ENCODE measurements around the gene GTSE1. TPM values are rescaled to one million over a fixed set of nuclear protein-coding genes. Genes with fewer than 3 reads are reported as not detected.
A peak's percentile ranks its signal among the peaks of the same experiment; 100 is the strongest.

Gene GTSE1
- total RNA-seq, 1 experiment from 2014 or later: 46.1 TPM

DNA sequence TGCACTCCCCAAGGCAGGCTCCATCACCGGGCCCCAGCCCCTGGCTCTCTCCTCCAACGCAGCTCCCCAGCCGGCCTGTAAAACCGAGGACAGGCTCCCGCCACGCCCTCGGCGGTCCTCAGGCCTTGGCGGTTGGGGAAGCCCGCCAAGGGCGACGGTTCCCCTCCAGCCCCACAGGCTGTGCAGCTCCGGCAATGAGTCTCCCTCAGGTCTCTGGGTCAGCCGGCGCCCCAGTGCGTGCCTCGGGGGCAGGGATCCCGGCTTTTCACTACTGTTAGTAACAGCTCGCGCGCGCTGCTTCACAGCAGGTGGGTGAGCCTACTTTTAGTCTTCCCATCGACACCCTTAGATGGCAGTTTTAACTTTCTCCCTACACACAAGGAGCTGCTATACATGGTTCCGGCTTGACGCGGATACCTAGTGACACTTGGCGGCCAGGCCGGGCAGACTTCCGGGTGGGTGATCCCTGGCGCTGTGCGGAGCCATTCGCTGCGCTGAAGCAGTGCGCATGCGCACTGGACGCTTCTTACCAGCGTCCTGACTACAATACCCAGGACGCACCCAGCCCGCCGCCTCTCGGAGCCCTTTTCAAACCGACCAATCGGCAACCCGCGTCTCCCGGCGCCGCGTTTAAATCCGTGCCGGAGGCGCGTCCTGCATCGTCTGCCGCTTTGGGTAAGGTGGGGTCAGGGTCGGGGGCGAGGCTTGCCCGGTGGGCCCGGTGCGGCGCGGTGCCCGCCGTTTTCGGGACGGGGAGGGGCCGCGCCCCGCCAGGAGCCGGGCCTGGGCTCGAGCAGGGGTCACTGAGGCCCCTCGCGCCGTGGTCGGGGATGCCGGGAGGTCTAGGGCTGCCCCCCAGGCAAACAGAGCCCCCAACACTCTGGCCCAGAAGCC is at the start of gene GTSE1 (continued):
- TF ChIP-seq, protein P1, sequence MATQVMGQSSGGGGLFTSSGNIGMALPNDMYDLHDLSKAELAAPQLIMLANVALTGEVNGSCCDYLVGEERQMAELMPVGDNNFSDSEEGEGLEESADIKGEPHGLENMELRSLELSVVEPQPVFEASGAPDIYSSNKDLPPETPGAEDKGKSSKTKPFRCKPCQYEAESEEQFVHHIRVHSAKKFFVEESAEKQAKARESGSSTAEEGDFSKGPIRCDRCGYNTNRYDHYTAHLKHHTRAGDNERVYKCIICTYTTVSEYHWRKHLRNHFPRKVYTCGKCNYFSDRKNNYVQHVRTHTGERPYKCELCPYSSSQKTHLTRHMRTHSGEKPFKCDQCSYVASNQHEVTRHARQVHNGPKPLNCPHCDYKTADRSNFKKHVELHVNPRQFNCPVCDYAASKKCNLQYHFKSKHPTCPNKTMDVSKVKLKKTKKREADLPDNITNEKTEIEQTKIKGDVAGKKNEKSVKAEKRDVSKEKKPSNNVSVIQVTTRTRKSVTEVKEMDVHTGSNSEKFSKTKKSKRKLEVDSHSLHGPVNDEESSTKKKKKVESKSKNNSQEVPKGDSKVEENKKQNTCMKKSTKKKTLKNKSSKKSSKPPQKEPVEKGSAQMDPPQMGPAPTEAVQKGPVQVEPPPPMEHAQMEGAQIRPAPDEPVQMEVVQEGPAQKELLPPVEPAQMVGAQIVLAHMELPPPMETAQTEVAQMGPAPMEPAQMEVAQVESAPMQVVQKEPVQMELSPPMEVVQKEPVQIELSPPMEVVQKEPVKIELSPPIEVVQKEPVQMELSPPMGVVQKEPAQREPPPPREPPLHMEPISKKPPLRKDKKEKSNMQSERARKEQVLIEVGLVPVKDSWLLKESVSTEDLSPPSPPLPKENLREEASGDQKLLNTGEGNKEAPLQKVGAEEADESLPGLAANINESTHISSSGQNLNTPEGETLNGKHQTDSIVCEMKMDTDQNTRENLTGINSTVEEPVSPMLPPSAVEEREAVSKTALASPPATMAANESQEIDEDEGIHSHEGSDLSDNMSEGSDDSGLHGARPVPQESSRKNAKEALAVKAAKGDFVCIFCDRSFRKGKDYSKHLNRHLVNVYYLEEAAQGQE (IDR thresholded peaks at IDR 0.05; ENCODE audit: low read depth): no peak
- TF ChIP-seq FOSL1 (IDR thresholded peaks at IDR 0.05; ENCODE audit: low read depth) (no peak), POLR2AphosphoS5 (IDR thresholded peaks at IDR 0.05; ENCODE audit: low read depth, low read length) (peak; percentile 74), EZH2phosphoT487 (IDR thresholded peaks at IDR 0.05; ENCODE audit: borderline replicate concordance) (no peak), EGR1 (IDR thresholded peaks at IDR 0.05; ENCODE audit: low read depth) (no peak), CEBPB (IDR thresholded peaks at IDR 0.05; ENCODE audit: low read depth) (no peak), TCF7L2 (IDR thresholded peaks at IDR 0.05; ENCODE audit: borderline replicate concordance, extremely low read depth, insufficient read depth, insufficient read length) (no peak)

DNA sequence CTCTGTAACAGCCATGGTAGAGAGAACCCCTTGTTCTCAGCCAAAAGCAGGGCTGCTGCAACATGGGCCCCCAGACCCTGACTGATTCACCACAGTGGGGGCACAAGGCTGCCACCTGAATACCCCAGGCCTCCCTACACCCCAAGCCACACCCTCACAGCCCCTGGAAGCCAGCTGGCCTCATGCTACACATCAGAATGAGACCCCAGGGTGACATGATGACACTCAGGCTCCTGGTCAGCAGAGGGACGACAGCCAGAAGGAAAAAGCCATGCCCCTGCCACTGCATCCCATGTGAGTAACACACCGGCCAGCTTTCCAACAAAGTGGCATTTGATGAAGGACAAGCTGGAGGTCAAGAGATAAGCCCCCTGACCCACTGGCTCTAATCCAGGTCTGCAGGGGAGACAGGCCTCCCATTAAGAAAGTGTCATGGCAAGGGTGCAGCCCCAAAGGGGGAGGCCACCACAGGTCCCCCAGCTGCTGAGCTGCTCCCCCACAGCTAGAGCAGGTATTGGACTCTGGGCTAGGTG is 49.2 kb upstream of the GTSE1 start:
- Histone ChIP-seq H3K4me2 (ENCODE audit: low read length) (no peak overlapping the region), H3K36me3 (ENCODE audit: control insufficient read depth in 1 of 2, insufficient read depth in 2 of 2, low read length in 2 of 2) (no peaks in the 10 kb centered on the region), H3K9ac (ENCODE audit: low read length) (no peak overlapping the region), H3K9me3 (ENCODE audit: control insufficient read depth in 1 of 2, insufficient read depth in 1 of 2, low read depth in 1 of 2, low read length in 2 of 2) (no peaks in the 10 kb centered on the region), H4K20me1 (ENCODE audit: insufficient read depth) (no peaks in the 10 kb centered on the region), H3K79me2 (ENCODE audit: insufficient read depth, low read length) (peaks cover 20% of the 10 kb centered on the region), H2AFZ (ENCODE audit: low read depth, low read length, poor library complexity, severe bottlenecking) (no peak overlapping the region), H3K9me2 (ENCODE audit: insufficient read depth) (no peaks in the 10 kb centered on the region), H3K27ac (ENCODE audit: low read depth, low read length) (no peak overlapping the region), H3K27me3 (ENCODE audit: insufficient read depth, low read length) (no peaks in the 10 kb centered on the region), H3K4me1 (ENCODE audit: control insufficient read depth in 1 of 2, insufficient read depth in 2 of 2, low read length in 2 of 2) (peaks cover 5 to 20% of the 10 kb centered on the region in 2 experiments; a peak in 3 of 4 replicates), H3K4me3 (replicated peaks in 1 of 2; ENCODE audit: low read depth in 1 of 2, low read length in 2 of 2) (no peak overlapping the region)
- no peak for ATAC-seq
- no TSS peak for BruUV-seq (replicated peaks)
- CTCF ChIA-PET: no interaction called here
- RAD21 ChIA-PET (ENCODE audit: low non-redundant PET in 1 of 2, low total read pairs in 2 of 2, uncharacterized antibody in 2 of 2, unreplicated experiment in 2 of 2): no interaction called here
- intact Hi-C loops (cut with micrococcal nuclease): loop anchor here (10.0 kb wide), 1 partner anchor 93 kb away; the partner anchor contains the start of gene PPARA
- POLR2A ChIA-PET: no interaction called here
- DNase-seq (ENCODE audit: low read depth, low spot score): no peak
- no peak for TF ChIP-seq YY1 (IDR thresholded peaks at IDR 0.05; ENCODE audit: extremely low read depth, insufficient replicate concordance, low read depth, low read length)
- TF ChIP-seq POLR2AphosphoS5 (IDR thresholded peaks at IDR 0.05; ENCODE audit: low read depth, low read length): no peak
- TF ChIP-seq, protein P2, sequence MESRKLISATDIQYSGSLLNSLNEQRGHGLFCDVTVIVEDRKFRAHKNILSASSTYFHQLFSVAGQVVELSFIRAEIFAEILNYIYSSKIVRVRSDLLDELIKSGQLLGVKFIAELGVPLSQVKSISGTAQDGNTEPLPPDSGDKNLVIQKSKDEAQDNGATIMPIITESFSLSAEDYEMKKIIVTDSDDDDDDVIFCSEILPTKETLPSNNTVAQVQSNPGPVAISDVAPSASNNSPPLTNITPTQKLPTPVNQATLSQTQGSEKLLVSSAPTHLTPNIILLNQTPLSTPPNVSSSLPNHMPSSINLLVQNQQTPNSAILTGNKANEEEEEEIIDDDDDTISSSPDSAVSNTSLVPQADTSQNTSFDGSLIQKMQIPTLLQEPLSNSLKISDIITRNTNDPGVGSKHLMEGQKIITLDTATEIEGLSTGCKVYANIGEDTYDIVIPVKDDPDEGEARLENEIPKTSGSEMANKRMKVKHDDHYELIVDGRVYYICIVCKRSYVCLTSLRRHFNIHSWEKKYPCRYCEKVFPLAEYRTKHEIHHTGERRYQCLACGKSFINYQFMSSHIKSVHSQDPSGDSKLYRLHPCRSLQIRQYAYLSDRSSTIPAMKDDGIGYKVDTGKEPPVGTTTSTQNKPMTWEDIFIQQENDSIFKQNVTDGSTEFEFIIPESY (IDR thresholded peaks at IDR 0.05; ENCODE audit: extremely low read depth, insufficient replicate concordance, low read length): no peak
- no peak for TF ChIP-seq CEBPB (IDR thresholded peaks at IDR 0.05; ENCODE audit: low read depth)
- TF ChIP-seq EGR1 (IDR thresholded peaks at IDR 0.05; ENCODE audit: low read depth): no peak
- TF ChIP-seq, protein P1 (IDR thresholded peaks at IDR 0.05; ENCODE audit: low read depth): no peak
- no peak for TF ChIP-seq POLR2A (IDR thresholded peaks at IDR 0.05; ENCODE audit: borderline replicate concordance, extremely low read depth, insufficient read depth, insufficient read length)
